NCI-H2227 treated with DMSO at 0.1 percent for 48 hours (cell line): Measurements from ENCODE around the gene ATP2B1.
"Not testable (repeated sequence)": the region's sequence is repeated elsewhere in the genome, so short reads cannot be mapped to it uniquely, and the experiment has no call there.

ENCODE experiments used
- DNase-seq: peaks from one replicate; lab custom pipeline; 2025; lab: John Stamatoyannopoulos, UW

ATP2B1 gene

DNA sequence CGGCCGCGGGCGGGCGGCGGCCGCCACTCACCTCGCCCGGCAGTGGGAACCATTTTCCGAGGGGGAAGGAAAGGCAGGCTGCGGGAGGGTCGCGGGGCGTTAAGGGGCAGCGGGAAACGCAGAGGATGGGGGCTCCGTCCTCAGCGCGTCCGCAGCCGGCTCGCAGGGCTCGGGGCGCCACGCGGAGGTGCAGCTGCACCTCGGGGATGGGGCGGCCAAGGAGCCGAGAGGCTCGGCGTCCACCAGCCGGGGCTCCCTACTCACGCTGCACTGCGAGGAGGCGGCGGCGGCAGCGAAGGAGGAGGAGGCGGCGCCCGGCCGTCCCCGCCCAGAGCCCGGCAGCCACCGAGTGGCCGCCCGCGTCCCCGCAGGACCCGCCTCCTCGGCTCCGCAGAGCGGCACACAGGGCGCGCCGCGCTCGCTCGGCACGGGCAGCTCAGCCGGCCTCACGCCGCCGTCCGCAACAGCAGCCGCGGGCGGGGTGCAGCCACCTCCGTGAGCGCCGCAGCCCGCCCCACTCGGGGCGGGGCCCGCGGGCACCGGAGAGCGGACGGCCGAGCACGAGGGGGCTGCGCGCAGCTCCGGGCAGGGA lies at the start of gene ATP2B1:
Gene ATP2B1 (minus strand): TSS at position 274 of the 592 bp plus-strand sequence. CDS start 52,952 bp downstream, outside the sequence.
- DNase-seq, result peak; percentile 92

DNA sequence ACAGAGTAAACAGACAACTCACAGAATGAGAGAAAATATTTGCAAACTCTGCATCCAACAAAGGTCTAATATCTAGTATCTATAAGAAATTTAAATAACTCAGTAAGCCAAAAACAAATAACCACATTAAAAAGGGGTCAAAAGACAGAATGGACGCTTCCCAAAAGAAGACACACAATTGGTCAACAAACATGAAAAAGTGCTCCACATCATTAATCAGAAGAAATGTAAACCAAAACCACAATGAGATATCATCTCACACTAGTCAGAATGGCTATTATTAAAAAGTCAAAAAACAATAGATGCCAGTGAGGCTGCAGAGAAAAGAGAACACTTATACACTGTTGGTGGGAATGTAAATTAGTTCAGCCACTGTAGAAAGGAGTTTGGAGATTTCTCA lies 49.3 kb upstream of the ATP2B1 start:
- not testable (repeated sequence) for DNase-seq

DNA sequence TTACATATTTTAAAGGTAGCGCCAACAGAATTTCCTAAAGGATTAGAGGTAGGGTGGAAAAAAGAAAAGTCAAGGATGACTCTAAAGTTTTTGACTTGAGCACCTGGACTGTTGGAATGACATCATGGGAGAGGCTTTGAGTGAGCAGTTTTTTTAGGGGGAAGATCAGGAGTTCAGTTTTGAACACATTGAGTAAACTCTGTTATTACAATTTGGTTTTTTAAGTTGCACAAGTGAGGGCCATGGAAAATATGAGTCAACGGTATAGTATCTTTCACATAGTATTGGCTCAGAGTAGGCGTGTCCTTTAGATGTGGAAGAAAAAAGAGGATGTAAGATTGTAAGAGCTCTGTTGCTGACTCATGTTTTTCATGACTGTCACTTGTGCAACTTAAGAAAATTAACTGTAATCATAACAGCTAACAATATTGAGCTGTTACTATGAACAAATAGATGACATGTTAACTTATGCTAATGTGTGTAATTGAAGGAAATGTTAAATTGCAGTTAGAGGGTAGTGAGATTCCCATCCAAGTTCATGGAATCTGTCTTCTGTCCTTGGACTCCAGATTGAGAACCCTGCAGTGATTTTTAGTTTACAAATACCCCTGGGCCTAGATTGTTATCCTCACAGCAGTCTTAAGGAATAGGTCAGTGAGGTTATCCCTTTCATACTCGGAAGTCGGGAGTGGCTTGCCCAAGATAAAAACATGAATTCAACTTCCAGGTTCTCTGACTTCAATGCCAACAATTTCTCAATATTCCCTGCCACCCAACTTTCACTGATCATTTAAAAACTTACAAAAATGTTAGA lies 48.2 kb upstream of the ATP2B1 start:
- no peak for DNase-seq

DNA sequence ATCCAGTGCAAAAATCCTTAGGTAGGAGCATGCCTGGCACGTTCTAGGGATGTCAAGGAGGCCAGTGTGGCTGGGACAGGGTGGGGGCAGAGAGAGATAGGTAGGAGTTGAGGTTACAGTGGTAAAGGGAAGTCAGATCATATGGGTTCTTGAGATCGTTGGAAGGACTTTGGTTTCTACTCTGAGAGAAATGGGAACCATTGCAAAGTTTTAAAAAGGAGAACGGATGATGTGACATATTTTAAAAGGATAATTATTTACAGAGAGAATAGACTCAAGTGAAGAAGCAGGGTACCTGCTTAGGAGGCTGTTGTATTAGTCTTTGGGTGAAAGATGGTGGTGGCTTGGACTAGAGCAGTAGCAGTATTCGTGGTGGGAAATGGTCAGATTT lies 47.6 kb upstream of the ATP2B1 start:
- DNase-seq, result no peak

DNA sequence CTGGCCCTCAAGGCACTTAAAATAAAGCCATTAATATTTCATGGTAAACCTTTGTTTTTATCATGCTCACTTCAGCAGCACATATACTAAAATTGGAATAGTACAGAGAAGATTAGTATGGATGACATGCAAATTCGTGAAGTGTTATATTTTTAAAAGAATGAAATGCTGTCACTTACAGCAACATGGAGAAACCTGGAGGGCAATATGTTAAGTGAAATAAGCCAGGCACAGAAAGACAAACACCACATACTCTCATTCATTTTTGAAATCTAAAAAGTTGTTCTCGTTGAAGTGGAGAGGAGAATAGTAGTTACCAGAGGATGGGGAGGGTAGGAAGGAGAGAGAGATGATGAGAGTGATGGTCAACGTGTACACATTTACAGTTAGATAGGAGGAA lies 45.4 kb upstream of the ATP2B1 start:
- DNase-seq, result no peak

DNA sequence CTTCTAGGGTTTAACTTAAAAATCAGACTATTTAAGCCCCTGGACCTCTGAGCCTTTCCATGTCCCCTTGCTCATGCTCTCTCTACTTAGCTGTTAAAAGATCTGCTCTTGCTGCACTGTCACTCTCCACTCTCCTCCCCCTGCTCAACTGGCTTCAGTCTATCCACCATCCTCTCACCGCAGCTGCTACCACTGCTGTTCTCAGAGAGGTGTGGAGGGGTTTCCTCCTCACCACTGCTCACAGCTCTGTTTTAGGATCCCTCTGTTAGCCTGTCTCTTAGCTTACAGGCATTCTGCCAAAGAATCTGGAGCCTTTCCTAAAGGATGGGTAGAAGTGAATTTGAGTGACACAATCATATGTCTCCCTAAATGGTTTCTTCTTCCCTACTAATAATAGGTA lies 43.7 kb upstream of the ATP2B1 start:
- no peak for DNase-seq

DNA sequence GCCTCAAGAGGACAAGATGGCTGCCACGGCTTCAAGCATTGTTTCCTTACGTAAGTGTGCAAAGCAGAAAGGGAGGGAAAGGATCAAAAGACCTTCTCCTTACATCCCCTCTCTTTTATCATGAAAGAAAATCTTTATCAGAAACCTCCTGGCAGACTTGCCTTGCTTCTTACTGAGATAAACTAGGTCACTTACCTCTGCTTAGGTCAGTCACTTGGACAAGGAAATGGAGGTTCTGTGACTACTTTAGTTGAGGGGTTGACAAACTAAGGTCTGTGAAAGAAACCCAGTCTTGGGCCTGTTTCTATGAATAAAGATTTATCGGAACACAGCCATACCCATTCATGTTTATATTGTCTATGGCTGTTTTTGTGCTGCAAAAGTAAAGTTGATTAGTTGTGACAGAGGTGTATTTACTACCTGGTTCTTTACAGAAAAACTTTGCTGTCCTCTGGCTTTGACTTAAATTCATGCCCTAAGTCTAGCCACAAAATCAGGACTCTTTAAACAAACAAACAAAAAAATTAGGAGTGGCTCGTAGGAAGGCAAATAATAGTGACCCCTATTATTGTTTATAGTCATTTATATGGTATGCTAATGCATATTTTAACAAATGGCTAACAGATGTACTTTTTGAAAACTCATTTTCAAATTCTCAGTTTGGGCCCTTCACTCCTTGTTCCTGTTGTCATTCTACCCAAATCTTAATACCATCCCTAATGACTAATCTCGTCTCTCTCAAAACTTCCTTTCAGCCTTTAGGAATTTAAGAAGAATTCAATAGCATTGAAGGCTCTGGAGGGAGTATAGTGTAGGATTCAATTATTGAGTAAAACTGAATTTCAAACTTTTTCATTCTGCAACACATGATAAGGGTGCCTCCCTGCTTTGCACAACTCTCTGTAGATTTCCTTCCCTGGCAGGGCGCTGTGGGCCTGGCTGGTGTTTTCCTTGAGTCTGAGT lies 42.0 kb upstream of the ATP2B1 start:
- DNase-seq, result no peak

DNA sequence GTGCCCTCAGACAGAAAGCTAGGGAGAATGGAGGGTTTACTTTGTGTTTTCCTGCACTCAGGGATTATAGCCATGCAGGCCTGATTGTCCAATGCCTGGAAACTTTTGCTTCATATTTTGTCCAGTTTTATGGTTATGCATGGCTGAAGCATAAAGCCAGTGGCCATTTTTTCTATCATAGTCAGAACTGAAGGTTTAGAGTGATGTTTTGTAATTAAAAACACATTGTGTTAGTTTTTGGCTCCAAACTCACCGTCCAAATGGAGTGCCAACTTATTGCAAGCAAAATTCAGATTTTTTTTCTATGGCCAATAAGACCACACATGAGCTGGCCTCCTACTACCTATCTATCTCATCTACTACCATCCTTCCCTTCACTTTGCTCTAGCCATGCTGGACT lies 40.2 kb upstream of the ATP2B1 start:
- DNase-seq, result no peak

DNA sequence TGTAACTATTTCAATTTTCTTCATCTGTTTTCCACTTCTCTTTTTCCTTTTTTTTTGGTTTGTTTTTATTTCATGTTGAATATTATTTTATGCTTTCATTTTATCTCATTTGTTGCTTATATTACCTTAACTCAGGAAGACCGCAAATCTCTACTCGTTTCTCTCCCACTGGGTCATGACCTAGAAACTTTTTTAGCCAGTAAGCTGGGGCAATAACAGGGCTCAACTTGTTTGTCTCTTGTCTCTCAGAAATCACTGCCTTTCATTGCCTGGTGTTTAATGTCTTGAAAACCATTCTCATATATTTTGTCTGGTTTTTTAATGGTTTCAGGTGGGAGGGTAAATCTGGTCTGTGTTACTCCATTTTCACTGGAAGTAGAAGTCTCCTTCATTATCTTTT lies 36.6 kb upstream of the ATP2B1 start:
- no peak for DNase-seq

DNA sequence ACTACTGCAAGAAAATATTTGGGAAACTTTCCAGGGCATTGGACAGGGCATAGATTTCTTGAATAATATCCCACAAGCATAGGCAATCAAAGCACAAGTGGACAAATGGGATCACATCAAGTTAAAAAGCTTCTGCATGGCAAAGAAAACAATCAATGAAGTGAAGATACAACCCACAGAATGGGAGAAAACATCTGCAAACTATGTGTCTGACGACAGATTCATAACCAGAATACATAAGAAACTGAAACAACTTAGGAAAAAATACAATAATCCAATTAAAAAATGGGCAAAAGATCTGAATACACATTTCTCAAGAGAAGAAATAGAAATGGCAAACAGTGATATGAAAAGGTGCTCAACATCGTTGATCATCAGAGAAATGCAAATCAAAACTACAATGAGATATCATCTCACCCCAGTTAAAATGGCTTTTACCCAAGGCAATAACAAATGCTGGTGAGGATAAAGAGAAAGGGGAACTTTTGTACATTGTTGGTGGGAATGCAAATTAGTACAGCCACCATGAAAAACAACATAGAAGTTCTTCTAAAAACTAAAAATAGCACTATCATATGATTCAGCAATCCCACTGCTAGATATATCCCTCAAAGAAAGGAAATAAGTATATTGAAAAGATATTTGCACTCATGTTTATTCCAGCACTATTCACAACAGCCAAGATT lies 33.8 kb upstream of the ATP2B1 start:
- DNase-seq, result no peak

DNA sequence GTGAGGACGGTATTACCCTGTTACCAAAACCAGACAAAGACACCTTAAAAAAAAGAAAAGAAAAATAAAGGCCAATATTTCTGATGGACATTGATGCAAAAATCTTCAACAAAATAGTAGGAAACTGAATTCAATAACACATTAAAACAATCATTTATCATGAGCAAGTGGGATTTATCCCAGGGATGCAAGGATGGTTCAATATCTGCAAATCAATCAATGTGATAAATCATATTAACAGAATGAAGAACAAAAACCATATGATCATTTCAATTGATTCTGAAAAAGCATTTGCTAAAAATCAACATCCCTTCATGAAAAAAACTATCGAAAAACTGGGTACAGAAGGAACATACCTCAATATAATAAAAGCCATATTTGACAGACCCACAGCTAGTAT lies 32.3 kb upstream of the ATP2B1 start:
- no peak for DNase-seq

DNA sequence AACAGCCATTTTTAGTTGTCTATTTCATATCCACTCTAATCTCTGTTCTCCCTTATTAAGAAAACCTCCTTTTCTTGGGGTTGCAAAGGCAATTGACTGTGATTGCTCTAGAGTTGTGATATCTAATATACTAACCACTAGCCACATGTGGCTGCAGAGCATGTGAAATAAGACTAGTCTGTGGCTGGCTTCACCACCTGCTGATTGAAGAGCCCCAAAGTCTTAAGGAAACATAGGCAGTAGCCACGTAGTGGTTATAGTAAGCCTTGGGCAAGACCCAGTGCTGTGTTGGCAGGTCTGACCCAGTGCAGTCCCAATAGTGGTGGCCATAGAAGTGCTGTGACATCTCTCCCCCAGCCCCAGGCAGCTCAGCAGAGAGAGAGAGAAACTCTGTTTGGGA lies 28.4 kb upstream of the ATP2B1 start:
- DNase-seq, result no peak

DNA sequence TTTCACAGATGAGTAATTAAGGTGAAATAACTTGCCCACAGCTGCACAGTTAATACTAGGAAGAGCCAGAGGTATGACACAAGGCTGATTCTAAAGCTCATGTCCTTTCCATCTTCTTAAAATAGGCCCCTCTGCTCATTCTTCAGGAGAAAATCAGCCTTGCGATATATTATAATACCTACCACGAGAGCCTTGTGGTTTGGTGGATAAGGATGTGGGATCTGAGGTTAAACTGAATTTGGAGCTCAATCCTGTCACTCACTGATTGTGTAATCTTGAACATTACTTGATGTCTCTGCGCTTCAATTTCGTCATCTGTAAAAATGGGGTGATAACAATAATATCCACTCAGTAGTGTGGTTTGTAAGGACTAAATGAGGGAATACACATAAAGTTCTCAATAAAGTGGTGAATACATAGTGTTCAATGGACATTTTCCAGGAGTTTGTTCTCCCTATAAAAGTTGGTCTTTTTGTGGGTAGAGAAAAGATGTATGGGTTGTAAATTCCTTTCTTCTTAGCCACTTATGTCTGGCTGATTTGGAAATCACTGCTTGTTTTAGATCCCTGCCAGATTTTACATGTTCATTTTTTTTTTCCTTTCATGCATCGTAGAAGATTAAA lies 25.1 kb upstream of the ATP2B1 start:
- DNase-seq, result no peak

DNA sequence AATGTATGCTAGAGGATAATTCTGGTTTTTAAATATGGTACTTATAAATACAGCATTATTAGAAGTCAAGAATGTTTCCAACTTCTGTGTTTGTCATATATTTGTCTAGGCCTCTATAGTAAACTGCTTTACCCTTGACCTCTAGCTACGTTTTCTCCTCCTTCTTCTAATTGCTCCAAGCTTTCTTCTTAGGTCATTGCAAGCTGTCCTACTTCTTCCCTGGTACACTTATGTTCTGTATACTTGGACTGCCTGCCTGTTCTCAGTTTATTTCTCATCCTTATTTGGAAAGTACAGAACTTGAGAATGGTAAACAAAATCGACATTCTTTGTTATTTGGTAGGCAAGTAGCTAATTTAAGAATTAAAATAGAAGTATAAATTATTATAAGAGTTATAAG lies 23.9 kb upstream of the ATP2B1 start:
- no peak for DNase-seq

DNA sequence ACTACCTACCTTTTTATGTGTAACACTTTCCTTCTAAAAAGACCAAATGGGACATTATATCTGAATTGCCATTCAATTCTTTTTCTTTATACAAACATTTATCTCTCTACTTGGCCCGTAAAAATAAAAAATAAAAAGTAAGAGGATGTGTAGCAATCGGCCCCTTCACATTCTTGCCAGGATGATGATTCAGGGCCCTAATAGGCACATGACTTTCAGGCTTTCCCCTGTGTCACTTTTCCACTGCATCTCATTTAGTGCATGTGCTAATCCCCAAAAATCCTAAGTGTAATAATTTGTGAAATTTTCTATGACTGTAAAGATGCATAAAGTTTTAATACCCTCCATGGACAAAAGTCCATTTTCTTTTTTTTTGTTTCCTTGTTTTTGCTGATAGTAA lies 23.0 kb upstream of the ATP2B1 start:
- no peak for DNase-seq

DNA sequence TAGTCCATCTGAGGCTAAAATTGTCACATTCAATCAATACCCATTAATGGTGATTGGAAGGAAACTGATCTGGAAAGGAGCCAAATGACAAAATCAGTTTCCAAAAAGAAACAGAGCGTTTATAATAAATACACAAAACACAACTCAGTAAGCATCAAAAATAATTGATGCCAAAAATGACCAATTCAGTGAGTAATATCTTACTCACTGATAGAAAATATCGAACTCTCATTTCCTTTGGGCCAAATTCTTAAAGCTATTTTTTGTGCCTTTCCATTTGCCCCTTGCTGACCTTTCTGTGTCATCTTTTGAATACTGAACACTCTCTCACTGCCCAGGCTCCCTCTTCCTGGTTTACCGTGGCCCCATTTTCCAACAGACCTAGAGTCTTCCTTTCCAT lies 22.5 kb upstream of the ATP2B1 start:
- no peak for DNase-seq

DNA sequence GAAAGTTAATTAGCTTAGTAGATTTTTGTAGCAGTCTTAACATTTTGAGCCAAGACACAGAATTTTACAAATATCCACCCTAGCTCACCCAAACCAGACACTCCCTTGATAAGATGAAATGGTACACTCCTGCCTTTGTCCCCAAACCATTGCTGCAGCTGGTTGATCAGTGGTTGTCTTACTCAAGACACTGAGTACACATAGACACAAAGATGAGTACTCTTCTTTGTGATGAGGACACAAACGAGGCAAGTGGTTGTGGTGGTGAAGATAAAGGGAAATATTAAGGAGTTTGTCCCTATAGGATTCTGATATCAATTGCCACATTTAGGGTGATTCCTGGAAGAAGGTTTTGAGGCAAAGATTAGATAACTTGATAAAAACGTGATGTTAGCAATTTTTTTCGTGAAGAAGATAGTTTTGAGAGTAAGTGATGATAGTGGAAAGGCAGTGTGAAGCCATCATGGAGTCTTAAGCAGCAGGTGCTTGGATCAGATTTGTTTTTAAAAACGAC lies 21.4 kb upstream of the ATP2B1 start:
- DNase-seq, result no peak

DNA sequence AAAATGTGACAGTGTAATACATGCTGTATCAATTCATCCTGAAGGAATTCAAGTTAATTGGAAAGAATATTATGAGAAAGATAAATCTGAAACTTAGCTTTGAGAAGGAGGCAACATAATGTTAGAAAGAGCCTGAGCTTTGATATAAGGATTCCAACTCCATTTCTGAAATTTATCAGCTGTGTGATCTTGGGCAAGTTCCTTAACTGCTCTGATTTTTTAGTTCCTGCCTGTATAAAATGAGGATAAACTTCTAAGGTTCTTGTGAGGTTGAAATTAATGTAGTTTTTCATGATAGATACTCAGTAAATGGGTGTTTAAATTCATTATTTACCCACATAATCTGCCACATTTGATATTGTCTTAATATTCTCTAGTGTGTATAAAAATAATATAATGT lies 14.6 kb upstream of the ATP2B1 start:
- DNase-seq, result no peak

DNA sequence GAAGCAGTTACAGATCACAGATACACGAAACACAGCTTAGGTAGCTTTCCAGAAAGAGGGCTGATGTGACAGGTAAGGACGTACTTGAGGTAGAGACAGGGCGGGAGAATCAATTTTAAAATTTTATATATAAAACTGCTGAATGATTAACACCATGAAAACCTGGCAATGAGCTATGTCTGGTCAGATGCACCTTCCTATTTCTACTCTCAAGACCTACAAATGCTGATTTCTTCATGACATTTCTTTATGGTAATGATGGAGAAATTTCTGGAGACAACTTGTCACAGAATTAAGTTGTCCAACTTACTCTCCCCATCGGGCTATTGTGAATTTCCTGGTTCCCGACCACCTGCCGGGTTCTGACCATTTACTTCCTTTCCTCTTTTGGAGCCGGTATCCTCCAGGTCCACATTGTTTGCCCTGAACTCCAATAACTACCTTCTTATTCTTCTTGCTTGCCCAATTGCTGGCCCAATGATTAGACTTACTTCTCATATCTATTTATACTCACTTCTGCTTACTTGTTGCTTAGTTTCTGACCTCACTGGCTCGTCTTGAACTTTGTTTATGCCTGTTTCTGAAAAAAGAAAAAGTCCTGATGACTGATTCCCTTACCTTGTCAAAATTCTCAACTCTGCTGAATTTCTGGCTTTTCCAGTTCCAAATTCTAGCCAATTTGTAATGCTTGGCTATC lies 12.8 kb upstream of the ATP2B1 start:
- DNase-seq, result no peak

DNA sequence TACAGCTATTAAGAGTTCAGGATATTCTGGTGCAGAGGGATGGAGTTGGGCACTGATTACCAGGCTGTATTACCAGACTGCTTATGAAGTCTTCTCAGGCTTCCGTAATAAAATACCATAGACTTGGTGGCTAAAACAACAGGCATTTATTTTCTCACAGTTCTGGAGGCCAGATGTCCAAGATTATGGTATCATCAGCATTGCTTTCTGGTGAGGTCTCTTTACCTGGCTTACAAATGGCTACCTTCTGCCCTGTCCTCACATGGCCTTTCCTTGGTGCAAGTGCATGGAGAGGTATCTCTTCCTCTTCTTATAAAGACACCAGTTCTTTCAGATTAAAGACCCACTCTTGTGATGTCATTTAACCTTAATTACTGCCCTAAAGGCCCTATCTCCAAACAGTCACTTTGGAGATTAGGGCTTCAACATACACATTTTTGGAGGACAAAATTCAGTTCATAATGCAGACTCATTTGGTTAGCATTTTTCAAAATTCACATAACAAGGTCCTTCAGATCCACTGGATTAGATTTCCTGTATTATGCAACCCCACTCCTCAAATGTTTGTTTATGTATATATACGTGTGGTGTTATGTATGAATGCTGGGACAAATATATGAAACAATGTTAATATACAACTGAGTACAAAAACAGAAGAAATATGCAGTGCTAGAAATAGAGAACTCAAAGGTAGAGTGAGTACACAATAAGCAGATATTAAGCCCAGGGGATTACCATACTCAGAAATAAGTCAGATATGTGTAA lies 9.3 kb upstream of the ATP2B1 start:
- DNase-seq, result no peak
